Lower leg skin (tissue), 3 donors: ENCODE data around the gene ZC3H18.

Experiments used
- CTCF ChIP-seq, 3 donors: fragments of 450-650 bp; IDR thresholded peaks; one replicate each; pipeline ENCODE4 v1.5.1; 2016; ENCODE audit warnings: antibody characterized with exemption in 3 of 3, mild to moderate bottlenecking in 3 of 3, moderate library complexity in 2 of 3
- POLR2A ChIP-seq, 2 donors: fragments of 450-650 bp; IDR thresholded peaks; one replicate each; pipeline ENCODE4 v1.6.1; 2016 to 2017; ENCODE audit warnings: antibody characterized with exemption in 2 of 2, mild to moderate bottlenecking in 1 of 2, moderate library complexity in 1 of 2

GRCh38 chr16:88552815-88553214 is 17.4 kb upstream of the ZC3H18 start:
- no peak for TF ChIP-seq CTCF (IDR thresholded peaks at IDR 0.05)
- no peak for TF ChIP-seq POLR2A (IDR thresholded peaks at IDR 0.05)
